IPS DF 19.7 (cell line): ENCODE data around the gene GFAP.

Experiments
- DNase-seq: peaks from one replicate; pipeline ENCODE4 v3.0.0-alpha.2; 2013; ENCODE audit warnings: low read depth, low spot score

GFAP gene

DNA sequence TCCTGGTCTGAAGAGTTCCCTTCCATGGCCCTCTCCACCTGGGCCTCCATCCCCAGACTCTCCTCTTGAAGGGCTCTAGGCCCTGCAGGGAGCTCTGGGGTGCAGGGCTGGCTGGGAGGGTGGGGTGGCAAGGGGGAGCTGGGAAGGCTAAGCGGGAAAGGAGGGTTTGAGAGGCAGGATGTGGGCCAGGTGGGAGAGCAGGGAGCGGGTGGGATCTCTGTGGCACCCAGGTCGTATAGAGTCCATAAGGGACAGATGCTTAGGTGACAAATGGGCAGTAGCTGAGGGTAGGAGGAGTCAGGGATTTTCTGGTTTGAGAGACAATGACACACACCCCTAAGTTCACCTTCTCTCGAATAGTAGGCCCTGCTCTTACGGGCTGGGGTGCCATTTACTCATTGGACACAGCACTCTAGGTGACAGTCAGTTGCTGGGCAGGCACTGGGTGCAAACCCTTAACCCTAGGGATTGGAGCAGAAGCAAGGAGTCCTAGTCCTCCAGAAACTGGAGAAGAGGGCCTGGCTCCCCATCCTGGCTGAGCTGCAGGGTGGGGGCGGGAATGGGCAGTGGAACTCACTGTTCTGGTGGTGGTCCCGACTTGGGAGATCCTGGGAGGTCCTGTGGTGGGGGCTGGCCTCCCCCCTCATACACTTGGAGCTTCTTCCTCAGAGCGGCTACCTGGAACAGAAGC is 16.9 kb upstream of the GFAP start:
- DNase-seq, result no peak

GRCh38 chr17:44931376-44931775 is 16.1 kb upstream of the GFAP start:
- DNase-seq, result no peak

DNA sequence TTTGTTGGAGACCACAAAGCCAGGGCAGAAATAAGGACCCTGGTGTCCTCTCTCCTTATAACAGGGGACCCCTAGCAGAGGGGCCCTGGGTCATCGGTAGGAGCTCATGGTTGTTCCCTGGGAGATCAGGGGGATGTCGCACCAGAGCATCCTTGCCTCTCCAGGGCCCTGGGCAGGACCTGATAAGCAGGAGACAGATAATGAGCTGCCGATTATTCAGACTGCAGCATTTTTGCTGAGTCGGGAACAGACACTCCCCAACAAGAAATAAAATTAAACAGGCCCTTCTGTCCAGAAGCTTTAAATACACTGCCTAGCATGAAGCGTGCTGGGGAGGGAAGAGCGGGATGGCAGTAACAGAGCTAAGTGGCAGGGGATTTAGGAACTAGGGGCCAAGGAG is 15.4 kb upstream of the GFAP start:
- no peak for DNase-seq

- DNase-seq, result no peak
Measured at GRCh38 chr17:44928950-44929720, 13.8 kb upstream of the GFAP start.

- DNase-seq, result no peak
Measured at GRCh38 chr17:44928136-44928535, 12.8 kb upstream of the GFAP start.

DNA sequence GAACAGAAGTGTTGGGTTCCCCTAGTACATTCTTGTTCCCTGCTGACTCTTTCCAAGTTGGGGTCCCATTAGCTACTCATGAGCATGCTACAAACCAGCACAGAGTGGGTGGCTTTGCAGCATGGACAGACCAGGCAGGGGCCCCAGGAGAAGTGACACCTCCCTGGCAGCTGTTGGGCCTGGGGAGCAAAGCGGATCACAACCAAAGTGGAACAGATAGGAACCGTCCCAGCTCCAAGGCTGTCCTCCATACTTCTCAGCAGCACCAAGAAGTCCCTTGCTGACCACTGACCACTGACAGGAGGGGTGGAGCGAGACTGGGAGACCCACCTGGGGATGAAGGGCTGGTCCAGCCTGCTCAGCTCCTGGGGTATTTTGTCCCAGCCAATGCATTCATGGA is 12.4 kb upstream of the GFAP start:
- no peak for DNase-seq

DNA sequence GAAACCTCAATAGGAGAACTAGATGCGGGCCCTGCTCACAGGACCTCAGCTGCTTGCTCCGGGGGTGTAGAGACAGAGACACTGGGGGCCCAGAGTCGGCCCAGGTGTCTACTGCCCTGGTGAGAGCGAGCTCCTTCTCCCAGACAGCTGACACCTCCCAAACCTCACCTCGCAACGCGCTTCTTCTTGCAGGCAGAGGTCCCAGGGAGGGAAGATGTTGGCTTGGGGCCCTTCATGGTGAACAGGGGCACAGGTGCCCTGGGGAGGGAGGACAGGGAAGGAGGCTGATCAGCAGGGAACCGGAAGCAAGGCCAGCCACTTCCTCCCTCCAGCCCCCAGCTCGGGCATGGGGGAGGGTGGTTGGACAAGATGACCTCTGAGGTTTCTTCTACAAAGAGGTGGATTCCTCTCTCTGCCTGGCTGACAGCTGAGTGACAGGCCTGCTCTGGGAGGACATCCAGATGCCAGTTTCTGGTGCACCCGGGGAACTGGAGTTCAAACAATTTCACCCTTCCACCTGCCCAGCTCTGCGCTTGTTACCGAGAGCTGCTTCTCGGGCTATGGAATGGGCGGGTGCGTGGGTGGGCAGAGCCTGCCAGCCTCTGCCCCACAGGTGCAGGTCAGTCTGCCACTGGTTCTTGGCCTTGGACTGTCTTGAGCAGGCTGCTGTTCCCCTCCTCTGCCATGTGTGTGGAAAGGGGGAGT is 11.7 kb upstream of the GFAP start:
- no peak for DNase-seq

DNA sequence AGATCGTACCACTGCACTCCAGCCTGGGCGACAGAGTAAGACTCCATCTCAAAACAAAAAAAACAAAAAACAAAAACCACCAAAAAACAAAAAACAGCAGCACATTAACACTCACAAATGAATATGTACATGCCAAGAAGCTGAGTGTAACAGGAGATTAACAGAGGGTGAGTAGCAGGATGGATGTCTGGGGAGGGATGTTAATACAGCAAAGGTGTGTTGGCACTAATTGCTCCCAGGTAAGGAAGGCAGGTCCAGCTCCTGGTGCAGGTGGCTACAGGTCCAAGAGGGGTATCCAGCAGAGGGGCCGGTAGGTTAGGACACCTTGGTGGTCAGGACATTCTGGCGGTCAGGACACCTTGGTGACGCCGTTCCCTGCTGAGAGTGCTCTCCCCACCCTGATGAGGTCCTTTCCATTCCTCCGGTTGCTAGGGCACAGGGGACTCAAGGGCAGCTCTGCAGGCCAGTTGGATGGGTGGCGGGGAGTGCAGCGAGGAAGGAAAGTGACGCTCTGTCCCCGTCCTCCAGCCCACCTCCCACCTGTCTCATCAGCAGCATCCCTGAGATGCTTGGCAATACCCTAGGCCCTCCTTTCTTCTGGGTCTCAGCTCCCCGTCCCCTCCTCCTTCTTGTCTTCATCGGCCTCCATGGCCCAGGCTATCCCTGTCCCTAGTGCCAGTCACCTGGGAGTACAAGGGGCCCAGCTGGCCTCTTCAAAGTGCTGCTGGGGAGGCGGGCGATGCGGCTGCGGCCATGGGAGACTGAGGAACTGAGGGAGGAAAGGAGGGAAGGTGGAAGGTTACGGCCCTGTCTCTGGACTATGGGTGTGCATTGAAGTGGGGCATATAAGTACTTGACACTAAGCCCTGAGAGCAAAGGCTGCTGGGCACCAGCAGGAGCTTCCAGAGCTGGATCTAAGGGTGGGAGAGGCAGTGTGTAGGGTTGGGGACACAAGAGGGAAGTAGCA is 10.7 kb upstream of the GFAP start:
- DNase-seq, result no peak

- no peak for DNase-seq
Measured at GRCh38 chr17:44924107-44924544, 8.8 kb upstream of the GFAP start.

DNA sequence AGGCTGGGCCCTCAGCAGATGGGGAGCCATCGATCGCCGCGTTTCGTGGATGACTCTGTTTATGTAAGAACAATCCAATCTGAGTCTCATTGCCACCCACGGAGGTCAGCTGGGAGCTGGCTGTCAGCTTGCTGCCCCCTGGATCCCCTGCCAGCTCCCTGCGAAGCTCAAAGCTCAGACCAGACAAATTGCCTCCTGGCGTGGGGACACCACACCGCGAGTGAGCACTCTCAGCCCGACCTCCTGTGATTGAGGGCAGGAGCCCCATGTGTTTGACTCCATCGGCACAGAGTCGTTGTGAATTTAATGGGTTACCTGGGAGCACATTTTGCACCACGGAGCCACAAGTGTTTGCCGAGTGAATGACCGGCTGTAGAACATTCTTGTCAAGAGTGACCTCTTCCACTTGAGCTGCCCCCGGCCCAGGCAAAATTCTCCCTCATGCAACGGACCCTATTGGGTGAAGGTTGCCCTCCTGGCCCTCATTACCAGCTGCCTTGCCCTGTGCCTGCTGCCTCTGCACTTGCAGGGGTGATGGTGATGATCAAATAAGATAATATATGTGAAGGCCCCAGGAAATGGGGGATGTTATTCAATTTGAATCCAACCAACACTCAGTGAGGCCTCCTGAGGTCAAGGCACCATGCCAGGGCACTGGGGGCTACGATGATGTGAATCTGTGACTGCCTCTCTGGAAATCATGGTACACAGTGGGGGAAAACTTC is 7.6 kb upstream of the GFAP start:
- no peak for DNase-seq

DNA sequence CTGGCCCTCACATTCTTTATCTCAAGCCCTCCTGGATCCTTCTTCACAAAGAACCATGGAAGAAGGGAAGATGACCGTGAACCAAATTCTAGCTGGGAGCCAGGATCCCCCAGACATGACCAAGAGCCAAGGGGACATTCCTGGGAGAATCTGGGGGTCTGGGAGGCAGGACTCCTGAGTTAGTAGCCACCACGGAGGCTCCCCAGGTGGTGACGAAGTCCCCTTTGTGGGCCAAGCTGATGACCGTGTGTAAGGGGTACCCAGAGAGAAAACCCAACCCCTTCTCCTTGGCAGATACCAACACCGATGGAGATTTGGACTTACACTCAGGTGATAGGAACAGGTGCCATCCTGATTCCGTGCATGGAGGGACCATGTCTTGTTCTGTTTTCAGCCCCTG is 6.8 kb upstream of the GFAP start:
- DNase-seq, result no peak

- no peak for DNase-seq
Measured at GRCh38 chr17:44921122-44921882, 6.0 kb upstream of the GFAP start.

GRCh38 chr17:44920565-44920940 is 5.3 kb upstream of the GFAP start:
- no peak for DNase-seq

DNA sequence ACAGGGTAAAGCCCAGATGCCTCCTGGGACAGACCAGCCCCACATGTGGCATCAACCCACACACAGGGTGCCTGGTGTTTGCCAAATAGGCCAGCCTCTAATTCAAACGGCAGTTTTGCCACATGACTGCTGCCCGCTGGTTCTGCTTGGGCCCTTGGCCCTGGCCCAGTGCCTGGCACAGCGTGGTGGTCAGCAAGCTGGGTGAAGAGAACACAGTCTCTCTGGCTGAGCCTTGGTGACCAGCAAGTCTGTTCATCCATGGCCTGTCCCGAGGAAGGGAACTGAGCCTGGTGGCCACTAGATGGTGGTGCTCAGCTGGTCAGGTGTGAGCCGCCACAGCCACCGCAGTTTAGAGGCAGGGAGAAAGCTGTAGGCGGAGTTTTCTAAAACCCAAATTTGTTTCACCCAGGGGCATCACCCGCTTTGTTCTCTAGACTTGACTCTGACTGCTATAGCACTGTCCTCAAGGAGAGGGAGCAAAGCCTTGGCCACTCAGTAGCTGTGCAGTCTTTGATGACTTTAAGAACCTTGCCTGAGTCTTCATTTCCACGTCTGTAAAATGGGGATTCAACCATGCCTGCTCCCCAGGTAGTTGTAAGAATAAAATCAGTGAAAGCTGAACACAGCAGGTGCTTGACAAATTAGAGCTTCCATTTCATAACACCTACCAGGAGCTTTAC is 4.7 kb upstream of the GFAP start:
- no peak for DNase-seq

DNA sequence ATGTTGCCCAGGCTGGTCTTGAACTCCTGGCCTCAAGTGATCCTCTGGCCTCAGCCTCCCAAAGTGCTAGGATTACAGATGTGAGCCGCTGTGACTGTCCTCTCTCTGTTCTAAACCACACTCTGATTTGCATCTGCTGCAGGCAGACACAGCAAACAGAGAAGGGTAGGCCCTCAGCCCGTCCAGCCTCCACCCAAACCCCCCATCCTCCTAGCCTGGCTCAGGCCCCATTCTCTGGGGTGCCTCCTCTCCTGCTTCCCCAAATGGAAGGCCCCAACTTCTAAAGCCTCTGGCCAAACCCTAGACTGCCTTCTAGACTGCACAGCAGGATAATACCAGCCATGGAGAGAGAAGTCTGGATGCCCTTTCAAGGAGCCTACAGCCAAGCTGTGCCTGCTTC is 4.1 kb upstream of the GFAP start:
- no peak for DNase-seq

DNA sequence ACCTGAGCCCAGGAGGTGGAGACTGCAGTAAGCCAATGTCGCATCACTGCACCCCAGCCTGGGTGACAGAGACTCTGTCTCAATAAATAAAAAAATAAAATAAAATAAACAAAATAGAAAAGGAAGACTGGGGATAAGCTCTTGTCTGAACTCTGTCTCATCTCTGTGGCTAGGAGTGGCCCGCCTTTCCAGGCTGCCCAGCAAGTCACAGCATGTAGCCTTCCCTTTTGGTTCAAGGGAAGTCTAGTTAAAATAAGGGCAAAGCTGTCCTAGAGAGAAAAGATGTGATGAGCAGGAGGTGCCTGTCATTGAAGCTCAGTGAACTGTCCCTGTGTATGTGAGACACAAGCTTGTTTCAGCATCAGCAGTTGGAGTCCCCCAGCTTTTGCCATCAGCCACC is 2.7 kb upstream of the GFAP start:
- DNase-seq, result no peak

DNA sequence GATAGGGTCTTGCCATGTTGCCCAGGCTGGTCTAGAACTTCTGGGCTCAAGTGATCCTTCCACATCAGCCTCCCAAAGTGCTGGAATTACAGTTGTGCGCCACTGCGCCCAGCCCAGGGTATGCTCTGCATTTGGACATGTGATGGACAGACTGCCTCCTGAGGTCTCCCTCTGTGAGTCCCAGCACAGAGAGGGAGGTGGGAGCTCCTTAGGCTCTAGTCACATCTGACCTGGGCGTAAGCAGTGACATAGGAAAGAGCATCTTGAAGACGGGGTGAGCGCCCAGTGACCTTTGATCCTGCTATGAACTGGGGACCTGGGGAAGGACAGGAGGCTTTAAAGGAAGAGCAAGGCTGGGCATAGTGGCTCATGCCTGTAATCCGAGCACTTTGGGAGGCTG is 2.2 kb upstream of the GFAP start:
- no peak for DNase-seq

DNA sequence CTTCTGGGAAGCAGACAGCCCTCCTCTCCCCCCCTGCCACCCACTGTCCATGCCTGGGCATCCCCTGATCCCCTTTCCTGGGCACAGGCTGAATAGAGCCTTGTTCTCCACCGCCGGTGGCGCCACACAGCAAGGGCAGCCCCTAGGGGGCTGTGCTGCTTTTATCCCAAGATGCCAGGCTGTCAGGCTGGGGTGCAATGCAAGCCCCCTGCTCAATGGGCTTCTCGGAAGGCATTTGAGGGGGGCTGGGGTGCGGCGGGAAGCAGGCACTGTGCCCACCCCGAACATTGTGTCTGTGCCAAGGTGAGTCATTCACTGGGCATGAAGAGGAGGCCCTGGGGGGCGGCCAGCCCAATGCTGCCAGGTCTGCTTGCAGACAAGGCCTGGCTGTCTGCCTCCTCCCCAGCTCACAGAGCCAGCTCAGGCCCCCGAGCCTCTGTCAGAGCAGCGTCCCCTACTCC is 1.5 kb upstream of the GFAP start:
- DNase-seq, result no peak
